H1 (cell line): ENCODE results near the gene NPBWR2. TPM values are rescaled to one million over a fixed set of nuclear protein-coding genes. Genes with fewer than 3 reads are reported as not detected.

Source experiments
- FOSL1 ChIP-seq: IDR thresholded peaks from 2 replicates; pipeline ENCODE4 v1.6.1; 2011; ENCODE audit warnings: mild to moderate bottlenecking, low read depth, low read length, moderate library complexity; ENCODE audit not compliant: insufficient read depth
- MAFK ChIP-seq: IDR thresholded peaks from 2 replicates; pipeline ENCODE4 v1.6.1; 2012; ENCODE audit warnings: low read depth, mild to moderate bottlenecking, improper control_type of control experiment, low read length
- POLR2A ChIP-seq, 2 experiments: IDR thresholded peaks; 1 replicate in 1 of 2; 2 replicates in 1 of 2; pipeline ENCODE4 v1.6.1; 2011; ENCODE audit warnings: low read depth in 2 of 2, low read length in 2 of 2, mild to moderate bottlenecking in 2 of 2; ENCODE audit errors: control extremely low read depth in 1 of 2
- RNF2 ChIP-seq: fragments of 200-900, 300-1000 bp; sonication (generic); IDR thresholded peaks from 2 replicates; pipeline ENCODE4 v1.7.1; 2016; ENCODE audit warnings: borderline replicate concordance, low read depth, mild to moderate bottlenecking, antibody characterized with exemption, low read length; ENCODE audit not compliant: poor library complexity, severe bottlenecking; ENCODE audit errors: missing control alignments
- polyA plus RNA-seq, 7 experiments: library from polyadenylated mRNA; depleted of rRNA in 3 of 7; stranded (reverse) in 5 of 7; unstranded in 2 of 7; fragments of >200 nt in 5 of 7; fragments of 200-250 nt in 2 of 7; gene quantifications; 1 replicate in 5 of 7; 2 replicates in 1 of 7; 4 replicates in 1 of 7; pipeline versions ENCODE4 v1.2.1 to v1.2.3, GENCODE V29; 2011 to 2013; ENCODE audit warnings: missing spikeins in 2 of 7, mixed read lengths in 2 of 7
- total RNA-seq: library from RNA; stranded (reverse); fragmentation: NEBNext Ultra II Directional; extraction: Animal tissue kit (Norgen Biotek cat#: 25700); gene quantifications from 2 replicates; pipeline ENCODE4 v1.2.1, GENCODE V29; 2021

NPBWR2 gene
- total and polyA plus RNA-seq, 2 of the 8 experiments (the other 6 are each of a cell fraction or from before 2014, with no cell fraction given): not detected

DNA sequence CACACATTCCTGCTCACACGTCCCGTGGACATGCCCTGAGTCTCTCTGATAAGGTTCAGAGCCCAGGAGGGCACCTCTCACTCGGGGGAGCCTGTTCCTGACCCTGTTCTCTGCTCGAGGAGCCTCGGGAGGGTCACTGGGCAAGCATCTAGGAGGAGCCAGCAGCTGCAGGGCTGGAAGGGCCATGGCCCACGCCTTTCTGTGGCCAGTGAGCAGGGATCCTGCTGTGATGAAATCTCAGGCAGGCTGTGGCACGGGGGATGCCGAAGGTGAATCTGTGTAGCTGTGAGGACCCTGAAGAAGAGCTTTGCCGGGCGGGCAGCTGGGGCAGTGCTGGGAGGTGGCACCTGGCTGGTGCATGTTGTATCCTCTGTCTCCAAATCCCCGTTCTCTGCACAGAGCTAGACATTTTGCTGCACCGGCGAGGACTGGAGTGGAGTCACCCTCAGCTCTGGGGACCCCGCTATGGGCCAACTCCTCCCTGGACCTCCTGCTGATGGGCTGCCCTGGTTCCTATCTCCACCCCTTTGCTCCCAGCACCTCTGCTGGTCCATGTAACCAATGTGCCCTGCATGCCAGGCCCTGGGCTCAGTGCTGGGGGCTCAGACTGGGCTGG, 7.1 kb upstream of the NPBWR2 start (continued):
- TF ChIP-seq MAFK (no peak), POLR2A (IDR thresholded peaks at IDR 0.05; ENCODE audit: control extremely low read depth in 1 of 2, low read depth in 2 of 2, low read length in 2 of 2) (no peak), RNF2 (no peak), FOSL1 (no peak)
